PC-3 (cell line): Measurements from ENCODE around the gene CDIP1. TPM values are rescaled to one million over a fixed set of nuclear protein-coding genes. Genes with fewer than 3 reads are reported as not detected.

Experiments
- ATAC-seq: fragments of 200-7000 bp; cut with Tn5 transposase; 2 replicates; pipeline ENCODE4 v1.9.1; 2020; ENCODE audit warnings: mild to moderate bottlenecking, moderate library complexity
- BruUV-seq: library from RNA; stranded (reverse); fragments of 400-500 nt; replicated peaks from 2 replicates; lab custom pipeline; 2021; lab: Mats Ljungman, UMichigan
- CTCF ChIA-PET: fragments of 300-600 bp; sonication (Branson Sonifier 250); formaldehyde crosslinking; loops from one replicate; lab custom pipeline; 2022; ENCODE audit warnings: antibody characterized with exemption; lab: Charles Lee
- POLR2A ChIA-PET: fragments of 300-600 bp; sonication (Branson Sonifier 250); formaldehyde crosslinking; loops from one replicate; lab custom pipeline; 2022; ENCODE audit warnings: antibody characterized with exemption; ENCODE audit not compliant: unreplicated experiment; lab: Charles Lee
- DNase-seq: peaks from one replicate; pipeline ENCODE4 v3.0.0-alpha.2; 2015
- H2AFZ ChIP-seq: fragments of 300-600 bp; sonication (generic); 2 replicates; pipeline ENCODE4 v1.6.0; 2016; ENCODE audit warnings: antibody characterized with exemption, low read length
- H3F3A ChIP-seq: fragments of 300-600 bp; sonication (generic); one replicate; pipeline ENCODE4 v1.6.0; 2017; ENCODE audit warnings: antibody characterized with exemption, low read length, control low read depth, mild to moderate bottlenecking; ENCODE audit not compliant: unreplicated experiment
- H3K27ac ChIP-seq: fragments of 300-600 bp; sonication (generic); 2 replicates; pipeline ENCODE4 v1.5.1; 2016; ENCODE audit warnings: mild to moderate bottlenecking, low read length
- H3K27me3 ChIP-seq: fragments of 300-600 bp; sonication (generic); 2 replicates; pipeline ENCODE4 v1.6.1; 2016; ENCODE audit warnings: low read length, mixed read lengths
- H3K36me3 ChIP-seq: fragments of 300-600 bp; sonication (generic); 2 replicates; pipeline ENCODE4 v1.6.1; 2016; ENCODE audit warnings: low read depth, mixed run types, low read length, mixed read lengths
- H3K4me1 ChIP-seq: fragments of 300-600 bp; sonication (generic); 2 replicates; pipeline ENCODE4 v1.5.1; 2016; ENCODE audit warnings: low read length; ENCODE audit not compliant: insufficient read depth
- H3K4me2 ChIP-seq: fragments of 300-600 bp; sonication (generic); 2 replicates; pipeline ENCODE4 v1.6.0; 2016; ENCODE audit warnings: low read length
- H3K4me3 ChIP-seq: fragments of 300-600 bp; sonication (generic); 2 replicates; pipeline ENCODE4 v1.5.1; 2016; ENCODE audit warnings: mild to moderate bottlenecking, low read length, mixed read lengths
- H3K79me2 ChIP-seq: fragments of 300-600 bp; sonication (generic); 2 replicates; pipeline ENCODE4 v1.6.1; 2017; ENCODE audit warnings: low read length, mixed read lengths
- H3K9ac ChIP-seq: fragments of 300-600 bp; sonication (generic); 2 replicates; pipeline ENCODE4 v1.6.0; 2016; ENCODE audit warnings: mild to moderate bottlenecking, low read length
- H3K9me2 ChIP-seq: fragments of 300-600 bp; sonication (generic); replicated peaks from 2 replicates; pipeline ENCODE4 v1.6.1; 2016; ENCODE audit warnings: mixed run types, low read length, mixed read lengths
- H3K9me3 ChIP-seq: fragments of 300-600 bp; sonication (generic); 2 replicates; pipeline ENCODE4 v1.6.1; 2016; ENCODE audit warnings: low read length, mixed read lengths
- H4K20me1 ChIP-seq: fragments of 300-600 bp; sonication (generic); 2 replicates; pipeline ENCODE4 v1.6.1; 2016; ENCODE audit warnings: low read length, mixed read lengths
- EZH2 ChIP-seq: fragments of 300-600 bp; sonication (generic); IDR thresholded peaks from one replicate; pipeline ENCODE4 v1.6.1; 2017; ENCODE audit warnings: antibody characterized with exemption, mild to moderate bottlenecking, low read length; ENCODE audit not compliant: unreplicated experiment
- EZH2phosphoT487 ChIP-seq: fragments of 300-600 bp; sonication (generic); IDR thresholded peaks from 2 replicates; pipeline ENCODE4 v1.6.1; 2018; ENCODE audit warnings: mild to moderate bottlenecking, antibody characterized with exemption, low read length, borderline replicate concordance
- intact Hi-C: fragments of 100-400 bp; cut with micrococcal nuclease; formaldehyde crosslinking; loops from 2 replicates; pipeline ENCODE4 v1.9.0; 2023
- total RNA-seq: library from RNA; depleted of rRNA; stranded (reverse); fragments of >200 nt; gene quantifications from 2 replicates; pipeline ENCODE4 v1.2.3, GENCODE V29; 2014
- TF ChIP-seq, protein P1 (sequence below): fragments of 300-600 bp; sonication (generic); conservative IDR thresholded peaks from 2 replicates; pipeline ENCODE4 v1.5.1; 2017; ENCODE audit warnings: antibody characterized with exemption, low read depth, mild to moderate bottlenecking, low read length

CDIP1 gene
- total RNA-seq, 1 experiment from 2014 or later, result 8.7 TPM

DNA sequence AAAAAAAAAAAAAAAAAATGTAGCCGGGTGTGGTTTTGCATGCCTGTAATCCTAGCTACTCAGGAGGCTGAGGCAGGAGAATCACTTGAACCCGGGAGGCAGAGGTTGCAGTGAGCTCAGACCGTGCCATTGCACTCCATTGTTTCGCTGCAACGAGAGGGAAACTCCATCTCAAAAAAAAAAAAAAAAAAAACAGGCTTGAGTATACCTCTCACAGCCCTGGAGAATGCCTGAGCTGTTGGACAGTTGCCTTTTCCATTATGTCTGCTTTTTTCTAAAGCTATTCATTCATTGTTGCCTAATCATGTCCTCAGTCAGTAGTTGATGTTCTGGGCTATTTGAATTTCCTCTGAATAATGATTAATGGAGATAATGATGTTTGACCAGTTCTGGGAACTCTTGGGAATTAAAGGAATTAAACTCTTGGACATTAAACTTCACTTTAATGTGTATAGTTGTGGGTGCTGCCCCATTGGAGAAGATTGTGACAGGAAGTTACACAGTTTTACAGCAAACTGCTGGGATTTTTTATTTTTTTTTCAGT lies 50.5 kb downstream of the CDIP1 start:
- no peak for DNase-seq

DNA sequence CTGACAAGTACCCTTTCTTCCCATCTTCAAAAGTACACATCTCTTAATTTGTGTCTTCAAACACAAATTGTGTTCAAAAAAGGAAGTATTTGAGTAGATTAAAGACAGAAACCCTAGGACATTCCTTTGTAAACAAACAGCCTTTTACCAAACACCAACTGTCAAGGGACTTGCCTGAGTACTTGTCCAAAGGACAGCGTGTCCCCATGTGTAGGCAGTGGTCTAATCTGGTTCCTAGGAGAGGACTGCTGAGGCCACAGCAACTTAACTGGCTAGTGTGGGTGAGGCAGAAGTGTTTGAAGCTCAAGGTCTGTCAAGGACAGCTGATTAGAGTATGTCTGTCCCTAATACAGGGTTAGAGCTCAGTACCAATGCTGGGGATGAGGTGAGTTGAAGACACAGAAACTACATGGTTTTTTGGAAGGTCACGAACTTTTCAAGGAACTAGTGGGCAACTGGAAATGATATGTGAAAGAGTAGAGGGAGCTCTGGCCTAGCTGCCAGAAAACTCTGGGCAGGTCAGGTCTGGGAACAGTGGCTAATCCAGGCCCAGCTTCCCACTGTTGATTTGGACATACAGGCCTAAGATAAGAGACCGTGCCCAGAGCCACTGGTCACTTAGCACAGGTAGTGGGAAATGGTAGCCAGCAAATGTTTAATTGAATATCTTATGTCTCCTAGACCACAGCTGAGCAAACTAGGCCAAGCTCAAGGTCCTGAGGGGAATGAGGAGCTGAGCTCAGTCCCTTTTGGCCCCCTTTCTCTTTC lies 52.3 kb downstream of the CDIP1 start:
- Histone ChIP-seq H3K27ac (no peak overlapping the region), H3K9me3 (no peaks in the 10 kb centered on the region), H3K4me1 (peaks cover 18% of the 10 kb centered on the region), H3K4me2 (no peak overlapping the region), H4K20me1 (no peaks in the 10 kb centered on the region), H3K36me3 (peaks cover 3% of the 10 kb centered on the region), H3K79me2 (peaks cover 51% of the 10 kb centered on the region), H3F3A (peaks cover 6% of the 10 kb centered on the region), H2AFZ (no peak overlapping the region), H3K9me2 (no peaks in the 10 kb centered on the region), H3K4me3 (no peak overlapping the region), H3K9ac (no peak overlapping the region), H3K27me3 (no peaks in the 10 kb centered on the region)
- ChIA-PET POLR2A (no interaction called here), CTCF (no interaction called here)
- TF ChIP-seq EZH2phosphoT487 (no peak), EZH2 (no peak)
- TF ChIP-seq, protein P1, sequence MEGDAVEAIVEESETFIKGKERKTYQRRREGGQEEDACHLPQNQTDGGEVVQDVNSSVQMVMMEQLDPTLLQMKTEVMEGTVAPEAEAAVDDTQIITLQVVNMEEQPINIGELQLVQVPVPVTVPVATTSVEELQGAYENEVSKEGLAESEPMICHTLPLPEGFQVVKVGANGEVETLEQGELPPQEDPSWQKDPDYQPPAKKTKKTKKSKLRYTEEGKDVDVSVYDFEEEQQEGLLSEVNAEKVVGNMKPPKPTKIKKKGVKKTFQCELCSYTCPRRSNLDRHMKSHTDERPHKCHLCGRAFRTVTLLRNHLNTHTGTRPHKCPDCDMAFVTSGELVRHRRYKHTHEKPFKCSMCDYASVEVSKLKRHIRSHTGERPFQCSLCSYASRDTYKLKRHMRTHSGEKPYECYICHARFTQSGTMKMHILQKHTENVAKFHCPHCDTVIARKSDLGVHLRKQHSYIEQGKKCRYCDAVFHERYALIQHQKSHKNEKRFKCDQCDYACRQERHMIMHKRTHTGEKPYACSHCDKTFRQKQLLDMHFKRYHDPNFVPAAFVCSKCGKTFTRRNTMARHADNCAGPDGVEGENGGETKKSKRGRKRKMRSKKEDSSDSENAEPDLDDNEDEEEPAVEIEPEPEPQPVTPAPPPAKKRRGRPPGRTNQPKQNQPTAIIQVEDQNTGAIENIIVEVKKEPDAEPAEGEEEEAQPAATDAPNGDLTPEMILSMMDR, result no peak
- no TSS peak for BruUV-seq
- DNase-seq (no peak), ATAC-seq (no peak)
- intact Hi-C loops, result no loop called here

More for the DNA sequence above, 50.5 kb downstream of the CDIP1 start:
- Histone ChIP-seq H4K20me1 (no peaks in the 10 kb centered on the region), H3K4me2 (peak overlapping the region; percentile 17; the same call in 1 of the 2 replicates), H3K9ac (no peak overlapping the region), H3K4me3 (no peak overlapping the region), H3F3A (peaks cover 6% of the 10 kb centered on the region), H3K9me2 (no peaks in the 10 kb centered on the region), H2AFZ (no peak overlapping the region), H3K27ac (0 out of 2 replicates have a peak overlapping the region, but pooled peaks have one; percentile 7), H3K36me3 (peaks cover 3% of the 10 kb centered on the region), H3K79me2 (peaks cover 50% of the 10 kb centered on the region), H3K9me3 (no peaks in the 10 kb centered on the region), H3K27me3 (no peaks in the 10 kb centered on the region), H3K4me1 (peaks cover 18% of the 10 kb centered on the region)
- no peak for TF ChIP-seq EZH2
- TF ChIP-seq, protein P1, result no peak
- TF ChIP-seq EZH2phosphoT487, result no peak
- ChIA-PET CTCF (interaction anchor here (0.5 kb wide), 1 partner anchor 9 kb away, joined by 5 read pairs; no protein-coding TSS in a partner anchor), POLR2A (no interaction called here)
- BruUV-seq, result no TSS peak
- ATAC-seq, result no peak
- intact Hi-C loops, result no loop called here

DNA sequence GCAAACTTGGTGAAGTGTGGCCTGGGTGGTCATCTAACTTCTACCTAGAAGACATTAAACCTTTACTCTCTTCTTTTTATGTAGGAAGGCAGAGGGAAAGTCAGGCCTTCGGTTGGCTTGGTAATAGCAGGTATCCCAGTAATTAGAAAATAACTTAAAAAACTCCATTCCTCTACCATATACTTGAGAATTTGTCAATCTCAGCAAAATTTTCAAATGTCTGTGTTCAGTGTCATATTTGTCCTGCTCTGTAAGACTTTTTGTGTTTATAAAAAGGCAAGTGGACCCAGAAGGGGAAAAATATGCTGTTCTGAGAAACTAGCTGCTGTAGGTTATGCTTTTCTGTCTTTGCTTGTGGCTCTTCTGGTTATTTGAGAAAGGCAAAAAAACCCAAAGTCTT lies 56.6 kb downstream of the CDIP1 start:
- H3K27ac ChIP-seq, result no peak overlapping the region
- no peak for DNase-seq
- ChIA-PET CTCF (no interaction called here), POLR2A (no interaction called here)
- ATAC-seq, result no peak
- no peak overlapping the region for H3K4me3 ChIP-seq
- H3K4me2 ChIP-seq, result no peak overlapping the region
- no peaks in the 10 kb centered on the region for H3K9me3 ChIP-seq
- peaks cover 3% of the 10 kb centered on the region; the same call in 1 of the 2 replicates for H3K36me3 ChIP-seq
- H3K79me2 ChIP-seq, result peaks cover 67% of the 10 kb centered on the region
- H3F3A ChIP-seq, result no peaks in the 10 kb centered on the region
- H3K4me1 ChIP-seq, result peaks cover 10% of the 10 kb centered on the region
- no peaks in the 10 kb centered on the region for H4K20me1 ChIP-seq
- H2AFZ ChIP-seq, result no peak overlapping the region
- H3K9ac ChIP-seq, result no peak overlapping the region
- H3K27me3 ChIP-seq, result no peaks in the 10 kb centered on the region
- BruUV-seq, result no TSS peak
- no peak for TF ChIP-seq EZH2phosphoT487
- TF ChIP-seq EZH2, result no peak
- TF ChIP-seq, protein P1, result no peak
- intact Hi-C loops, result no loop called here
- no peaks in the 10 kb centered on the region for H3K9me2 ChIP-seq
